ENCODE measurements around the gene STIM2.

The STIM2 gene

DNA sequence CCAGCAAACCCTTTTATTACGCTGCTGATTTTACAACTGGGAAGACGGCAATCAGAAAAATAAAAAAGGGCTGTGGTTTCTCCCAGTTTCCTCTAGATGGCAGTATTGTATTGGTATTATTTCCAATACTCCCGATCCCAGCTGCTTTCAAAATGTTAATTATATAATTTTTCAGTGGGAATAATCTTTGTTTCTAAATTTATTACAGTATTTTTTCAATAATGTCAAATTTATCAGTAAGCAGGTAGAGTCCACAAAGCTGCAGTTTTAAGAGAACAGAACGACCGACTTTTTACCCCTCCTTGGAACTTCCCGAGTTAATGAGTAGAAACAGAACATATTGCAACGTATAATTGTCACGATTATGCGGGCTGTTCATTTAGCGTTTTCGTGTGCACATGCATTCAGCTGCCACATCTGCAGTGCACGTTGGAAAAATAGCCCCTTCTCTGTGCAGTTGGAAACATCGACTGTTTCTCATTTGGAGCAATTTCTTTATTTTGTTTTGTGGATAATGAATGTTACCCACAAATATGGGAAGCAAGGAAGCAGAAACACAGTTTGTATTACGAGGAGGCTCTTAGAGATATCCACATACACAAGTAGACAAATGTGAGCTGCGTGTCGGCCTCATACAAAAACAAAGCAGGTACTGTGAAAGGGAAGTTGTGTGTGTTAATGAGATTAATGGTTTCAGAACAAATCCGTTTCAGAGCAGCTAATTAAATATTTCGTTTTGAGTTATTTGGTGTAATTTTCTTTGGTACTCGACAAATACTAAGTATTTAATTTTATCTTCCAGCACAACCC is 188.0 kb downstream of the STIM2 start:
- DNase-seq, result peak in 1 of 2 donors; percentile 76

DNA sequence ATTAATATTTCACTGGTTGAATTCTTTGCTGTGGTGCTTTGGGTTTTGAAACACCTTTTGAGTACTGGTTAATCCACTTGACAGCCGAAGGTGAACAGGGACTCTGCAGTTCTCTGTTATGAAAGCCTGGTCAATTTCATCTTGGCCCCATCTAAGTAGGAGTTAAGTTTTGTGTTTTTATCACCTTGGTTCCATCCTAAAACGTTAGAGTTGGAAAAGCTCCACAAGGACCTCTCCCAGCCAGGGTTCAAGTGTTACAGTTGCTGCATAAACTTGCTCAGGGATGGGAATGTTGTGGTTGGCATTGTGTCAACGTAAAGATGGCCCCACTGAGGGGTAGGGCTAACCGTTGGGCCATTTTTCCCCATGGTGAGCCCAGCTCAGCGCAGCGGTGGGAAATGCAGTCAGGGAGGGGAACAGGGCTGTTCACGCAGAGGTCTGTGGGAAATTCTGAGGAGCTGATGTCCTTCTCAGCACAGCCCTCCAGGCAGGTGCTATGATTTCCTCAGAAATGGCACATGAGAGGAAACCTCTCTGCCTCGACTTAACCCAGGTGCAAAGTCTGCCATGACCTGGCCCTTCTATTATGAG is 188.7 kb downstream of the STIM2 start:
- no peak for DNase-seq

DNA sequence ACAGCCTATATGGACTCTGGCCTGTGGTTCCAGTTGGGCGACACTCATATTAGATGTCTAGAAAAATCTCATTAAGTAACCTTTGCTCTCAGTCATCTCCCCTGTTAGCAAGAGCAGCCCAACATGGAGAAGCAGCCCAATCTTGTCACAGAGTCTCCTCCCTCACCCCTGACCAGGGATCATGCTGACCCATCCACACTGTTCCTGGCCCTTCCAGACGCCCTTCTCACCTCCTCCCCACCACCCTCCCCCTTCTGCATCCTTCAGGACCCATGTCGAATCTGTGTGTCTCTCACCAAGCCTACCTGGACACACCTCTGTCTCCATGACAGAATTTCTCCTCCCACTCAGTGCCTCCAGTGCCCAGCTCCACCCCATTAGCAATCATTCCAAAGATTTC is 190.1 kb downstream of the STIM2 start:
- DNase-seq, result no peak

DNA sequence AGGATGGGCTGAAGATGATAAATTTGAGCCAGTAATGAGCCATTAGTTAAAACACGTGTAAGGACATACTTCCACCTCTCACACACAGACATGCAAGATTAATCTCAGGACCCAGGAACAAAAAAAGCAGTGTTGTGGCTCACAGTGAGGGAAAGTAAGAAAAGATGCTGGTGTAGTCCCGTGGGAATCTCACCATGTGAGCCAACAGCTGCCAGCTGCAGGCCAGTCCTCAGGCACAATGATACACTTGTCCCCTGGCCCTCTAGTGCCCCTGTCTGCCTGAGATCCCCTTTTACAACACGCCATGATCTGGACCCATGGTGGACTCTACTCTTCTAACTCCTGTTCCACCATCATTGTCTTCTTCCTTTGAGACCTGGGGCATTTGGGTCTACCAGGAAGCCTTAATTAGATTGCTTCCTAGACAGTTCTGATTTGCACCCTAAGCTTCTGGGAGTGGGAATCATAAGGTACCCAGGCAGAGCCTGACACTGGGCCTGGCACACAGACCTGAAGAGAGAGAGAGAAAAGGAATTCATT is 194.7 kb downstream of the STIM2 start:
- no peak for DNase-seq

DNA sequence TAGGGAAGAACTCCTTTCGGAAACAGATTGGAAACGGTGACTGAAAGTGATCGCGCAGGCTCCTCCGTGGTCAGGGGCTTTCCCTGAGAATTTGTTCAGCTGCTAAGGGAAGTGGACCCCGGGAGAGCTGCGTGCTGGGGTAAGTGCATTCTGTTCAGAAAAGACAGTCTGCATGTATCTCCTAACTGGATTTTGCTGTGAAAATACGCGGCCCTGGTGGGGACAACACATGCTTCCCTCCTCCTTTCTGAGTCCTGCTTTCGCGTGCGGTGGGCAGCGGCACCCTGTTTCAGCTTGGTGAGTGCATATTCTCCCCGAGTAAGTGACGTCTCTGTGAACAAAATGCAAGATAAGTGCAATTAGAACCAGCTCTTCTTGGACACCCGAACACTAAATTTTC is 195.6 kb downstream of the STIM2 start:
- DNase-seq, result no peak

DNA sequence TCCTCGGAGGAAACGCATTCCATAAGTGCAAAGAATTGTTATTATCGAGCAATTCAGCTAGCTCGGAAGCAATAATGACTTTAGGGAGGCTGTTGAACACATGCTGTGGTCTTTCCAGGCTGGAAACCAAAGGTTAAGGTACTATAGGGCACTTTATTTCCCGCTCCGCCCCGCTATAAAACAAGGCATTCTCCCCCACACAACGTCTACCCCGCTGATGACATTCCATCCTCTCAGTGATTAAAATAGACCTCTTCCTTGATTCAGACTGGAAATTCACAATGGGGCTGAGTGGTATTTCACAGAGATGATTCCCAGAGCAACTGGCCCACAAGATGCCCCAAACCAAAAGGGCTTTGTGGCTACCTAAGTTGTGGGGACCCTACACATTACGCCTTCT is 196.4 kb downstream of the STIM2 start:
- no peak for DNase-seq

DNA sequence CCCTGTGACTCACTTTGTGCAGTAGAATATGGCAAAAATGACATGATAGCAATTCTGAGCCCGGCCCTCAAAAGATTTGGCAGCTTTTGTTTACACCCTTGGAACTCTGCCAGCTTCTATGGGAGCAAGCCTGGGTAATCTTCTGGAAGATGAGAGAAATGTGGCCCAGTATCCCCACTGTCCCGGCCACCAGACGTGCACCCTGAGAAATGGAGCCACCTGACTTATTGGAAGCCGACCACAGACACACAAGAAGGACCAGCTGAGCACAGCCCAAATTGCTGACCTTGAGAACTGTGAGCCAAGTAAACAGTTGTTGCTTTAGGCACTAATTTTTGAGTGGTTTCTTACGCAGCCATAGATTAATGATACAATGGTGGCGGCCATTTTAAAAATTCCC is 197.0 kb downstream of the STIM2 start:
- DNase-seq, result no peak

DNA sequence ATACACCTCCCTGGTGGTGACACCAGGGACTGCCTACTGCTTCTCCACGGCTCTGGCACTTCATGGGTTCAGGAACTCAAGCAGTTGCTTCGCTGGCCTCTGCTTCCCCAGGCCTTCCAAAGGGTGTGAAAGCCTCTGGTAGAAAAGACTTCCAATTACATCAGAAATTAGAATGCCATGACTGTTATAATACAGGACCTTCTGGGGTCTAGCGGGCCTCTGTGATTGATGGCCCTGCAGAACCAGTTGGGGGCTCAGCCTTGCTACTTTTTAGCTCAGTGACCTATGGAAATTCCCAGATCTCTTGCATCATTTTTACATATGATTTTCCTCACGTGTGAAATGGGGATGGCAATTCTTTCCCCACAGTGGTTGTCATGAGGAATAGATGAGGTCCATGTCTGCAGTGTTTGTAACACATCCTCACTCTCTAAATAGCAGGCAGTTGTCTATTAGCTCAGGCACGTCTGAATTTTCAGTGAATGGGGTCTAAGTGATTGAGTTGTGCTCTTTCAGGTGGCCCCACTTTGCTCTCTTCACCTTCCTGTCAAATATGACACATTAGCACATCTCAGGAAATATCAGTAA is 198.3 kb downstream of the STIM2 start:
- no peak for DNase-seq

DNA sequence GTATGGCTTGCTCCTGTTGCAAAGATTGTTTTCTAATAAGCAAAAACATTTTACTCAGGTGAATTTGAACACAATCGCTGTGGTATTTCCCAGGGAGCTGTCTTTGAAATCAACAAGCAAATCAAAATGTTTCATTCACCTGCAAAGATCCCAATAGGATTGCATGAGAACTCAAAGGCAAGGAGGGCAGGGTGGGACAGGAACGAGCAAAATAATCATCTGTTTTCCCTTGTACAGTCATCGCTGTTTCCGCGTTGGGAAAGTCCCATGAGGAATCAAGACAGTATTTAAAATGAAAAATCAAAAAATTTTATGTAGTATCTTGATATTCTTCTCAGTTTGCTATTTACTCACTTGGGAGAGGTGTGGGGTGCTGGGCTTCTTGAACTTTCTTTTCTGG is 198.8 kb downstream of the STIM2 start:
- no peak for DNase-seq

DNA sequence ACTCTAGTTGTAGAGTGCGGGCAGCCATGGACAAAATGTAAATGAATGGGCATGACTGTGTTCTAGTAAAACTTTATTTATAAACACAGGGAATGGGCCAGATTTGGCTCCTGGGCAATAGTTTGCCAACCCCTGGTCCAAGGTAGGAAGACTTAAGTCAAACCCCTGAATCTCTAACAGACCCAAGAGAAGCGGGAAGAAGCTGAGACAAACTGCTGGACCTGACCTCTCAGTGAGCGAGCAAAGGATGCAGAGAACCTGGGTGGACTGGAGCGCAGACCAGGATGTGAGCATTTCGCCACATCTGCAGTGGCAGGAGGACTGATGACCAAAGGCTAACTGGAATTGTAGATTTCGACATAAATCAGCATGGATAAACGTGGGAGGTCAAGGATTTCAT is 201.6 kb downstream of the STIM2 start:
- DNase-seq, result no peak

DNA sequence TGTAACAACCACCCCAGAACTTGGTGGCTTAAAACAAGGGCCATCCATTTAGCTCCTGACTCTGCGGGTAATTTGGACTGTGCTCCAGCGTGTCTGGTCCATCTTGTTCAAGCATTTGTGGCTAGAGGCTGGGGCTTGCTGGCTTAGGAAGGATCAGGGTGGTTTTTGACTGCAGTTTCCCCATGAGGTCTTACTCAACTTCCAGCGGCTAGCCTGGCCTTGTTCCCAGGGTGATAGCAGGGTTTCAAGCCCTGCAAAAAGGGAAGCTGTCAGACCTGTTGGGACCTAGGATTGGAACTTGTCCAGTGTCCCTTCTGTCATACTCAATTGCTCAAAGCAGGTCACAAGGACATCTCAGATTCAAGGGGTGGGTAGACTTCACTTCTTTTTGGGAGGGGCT is 205.9 kb downstream of the STIM2 start:
- DNase-seq, result no peak

DNA sequence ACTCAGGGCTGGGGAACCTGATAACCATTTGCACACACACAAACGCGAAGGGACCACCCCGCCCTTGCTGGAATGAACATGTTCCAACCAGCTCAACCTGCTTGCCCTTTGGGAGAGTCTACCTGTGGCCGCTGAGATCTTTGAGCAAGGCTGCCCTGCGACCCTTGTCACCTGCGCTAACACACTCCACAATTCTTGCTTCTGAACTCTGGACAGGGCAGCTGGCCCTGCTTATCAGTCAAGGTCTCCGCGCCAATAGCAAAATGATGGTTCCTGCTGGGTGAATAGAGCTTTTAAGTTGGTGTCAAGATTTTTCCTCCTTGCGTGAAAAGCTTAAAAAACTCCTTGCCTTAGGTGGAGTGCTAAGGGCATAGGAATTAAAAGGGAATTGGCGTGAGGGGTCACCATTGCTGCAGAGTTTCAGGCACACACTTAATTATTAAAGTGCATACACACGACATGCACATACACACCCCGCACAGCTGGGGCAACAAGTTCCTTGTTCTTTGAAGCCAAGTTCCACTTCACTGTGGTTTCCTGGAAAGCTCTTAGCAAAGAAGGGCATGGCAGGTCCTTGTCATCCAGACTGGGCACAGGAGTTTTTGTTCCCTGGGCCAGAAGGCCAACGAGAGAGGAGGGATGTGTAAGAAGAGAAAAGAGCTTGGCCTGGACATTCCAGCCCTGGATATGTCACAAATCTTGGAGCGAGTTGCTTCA is 207.7 kb downstream of the STIM2 start:
- no peak for DNase-seq

Data from hippocampal formation (tissue), 2 donors.